AG04450 (cell line): ENCODE data around the gene ZNF655. TPM values are rescaled to one million over a fixed set of nuclear protein-coding genes. Genes with fewer than 3 reads are reported as not detected.

Experiments
- CTCF ChIA-PET: fragments of 300-600, 350-600 bp; formaldehyde crosslinking; extraction: SDS; loops from one replicate; lab custom pipeline; 2022; ENCODE audit warnings: antibody characterized with exemption, inconsistent platforms; lab: Charles Lee
- POLR2A ChIA-PET: fragments of 350-600 bp; formaldehyde crosslinking; extraction: SDS; loops from one replicate; lab custom pipeline; 2021; ENCODE audit warnings: antibody characterized with exemption, inconsistent platforms; lab: Yijun Ruan, JAX
- DNase-seq: peaks from one replicate; pipeline ENCODE4 v3.0.0-alpha.2; 2011; ENCODE audit warnings: low read depth, low spot score
- H3K27ac ChIP-seq: one replicate; pipeline ENCODE4 v1.5.1; 2012; ENCODE audit warnings: low read depth, low read length, control low read depth
- H3K27me3 ChIP-seq: one replicate; pipeline ENCODE4 v1.6.0; 2012; ENCODE audit warnings: low read length; ENCODE audit not compliant: control insufficient read depth, insufficient read depth
- H3K4me3 ChIP-seq: 2 replicates; pipeline ENCODE4 v1.5.1; 2011; ENCODE audit warnings: mild to moderate bottlenecking, low read depth, low read length, control low read depth
- H3K9me3 ChIP-seq: 2 replicates; pipeline ENCODE4 v1.5.1; 2012; ENCODE audit warnings: low read length; ENCODE audit not compliant: control insufficient read depth, insufficient read depth
- CTCF ChIP-seq: IDR thresholded peaks from 2 replicates; pipeline ENCODE4 v1.5.1; 2011; ENCODE audit warnings: low read depth, low read length, control low read depth, inconsistent platforms
- polyA plus RNA-seq: library from polyadenylated mRNA; depleted of rRNA; stranded (reverse); fragments of >200 nt; gene quantifications from 2 replicates; pipeline ENCODE4 v1.2.3, GENCODE V29; 2011

Gene ZNF655
- polyA plus RNA-seq, 1 experiment, result 79.3 TPM

- no peaks in the 10 kb centered on the region for H3K27me3 ChIP-seq
- H3K9me3 ChIP-seq, result peaks cover 74% of the 10 kb centered on the region
- no peak for DNase-seq
- H3K4me3 ChIP-seq, result no peak overlapping the region
- H3K27ac ChIP-seq, result no peak overlapping the region
- TF ChIP-seq CTCF, result no peak
- POLR2A ChIA-PET, result interaction anchor here (0.5 kb wide), 1 partner anchor 15 kb away, joined by 5 read pairs; no protein-coding TSS in a partner anchor
- CTCF ChIA-PET, result no interaction called here
Observed at GRCh38 chr7:99531354-99531765, 27.1 kb upstream of the ZNF655 start.

- CTCF ChIA-PET, result no interaction called here
- TF ChIP-seq CTCF, result no peak
- no peak overlapping the region for H3K4me3 ChIP-seq
- H3K27ac ChIP-seq, result no peak overlapping the region
- no peak for DNase-seq
- POLR2A ChIA-PET, result no interaction called here
- peaks cover 76% of the 10 kb centered on the region for H3K9me3 ChIP-seq
- no peaks in the 10 kb centered on the region for H3K27me3 ChIP-seq
Observed at GRCh38 chr7:99535667-99536066, 22.8 kb upstream of the ZNF655 start.

GRCh38 chr7:99539213-99539811, 19.1 kb upstream of the ZNF655 start:
- TF ChIP-seq CTCF, result no peak
- no peak for DNase-seq
- ChIA-PET POLR2A (no interaction called here), CTCF (interaction anchor here (0.6 kb wide), 1 partner anchor 543 kb away, joined by 4 read pairs; no protein-coding TSS in a partner anchor)
- H3K27ac ChIP-seq, result no peak overlapping the region
- H3K27me3 ChIP-seq, result no peaks in the 10 kb centered on the region
- no peak overlapping the region for H3K4me3 ChIP-seq
- H3K9me3 ChIP-seq, result peaks cover 76% of the 10 kb centered on the region

- CTCF ChIA-PET, result no interaction called here
- DNase-seq, result no peak
- Histone ChIP-seq H3K27me3 (no peaks in the 10 kb centered on the region), H3K27ac (no peak overlapping the region), H3K4me3 (no peak overlapping the region), H3K9me3 (peaks cover 66% of the 10 kb centered on the region)
- POLR2A ChIA-PET, result interaction anchor here (0.5 kb wide), 1 partner anchor 65 kb away, joined by 8 read pairs; no protein-coding TSS in a partner anchor
- TF ChIP-seq CTCF, result no peak
Observed at GRCh38 chr7:99540542-99540941, 17.9 kb upstream of the ZNF655 start.

- no peak for TF ChIP-seq CTCF
- peaks cover 60% of the 10 kb centered on the region for H3K9me3 ChIP-seq
- H3K27me3 ChIP-seq, result no peaks in the 10 kb centered on the region
- CTCF ChIA-PET, result no interaction called here
- no peak overlapping the region for H3K4me3 ChIP-seq
- DNase-seq, result no peak
- POLR2A ChIA-PET, result no interaction called here
- no peak overlapping the region for H3K27ac ChIP-seq
Observed at GRCh38 chr7:99541212-99541611, 17.2 kb upstream of the ZNF655 start.
